Kidney epithelial cell (primary cell): ENCODE measurements around the gene TSNAXIP1. TPM values are rescaled to one million over a fixed set of nuclear protein-coding genes. Genes with fewer than 3 reads are reported as not detected.
A peak's percentile ranks its signal among the peaks of the same experiment; 100 is the strongest.

Experiments
- DNase-seq: peaks from one replicate; pipeline ENCODE4 v3.0.0-alpha.2; 2010; ENCODE audit warnings: low read depth
- H3K27me3 ChIP-seq: 2 replicates; pipeline ENCODE4 v1.6.0; 2011; ENCODE audit warnings: low read length; ENCODE audit not compliant: control insufficient read depth, insufficient read depth
- H3K36me3 ChIP-seq: 2 replicates; pipeline ENCODE4 v1.5.1; 2011; ENCODE audit warnings: low read length; ENCODE audit not compliant: control insufficient read depth, insufficient read depth
- H3K4me3 ChIP-seq: 2 replicates; pipeline ENCODE4 v1.5.1; 2011; ENCODE audit warnings: low read depth, mild to moderate bottlenecking, control low read depth, low read length
- CTCF ChIP-seq: IDR thresholded peaks from 2 replicates; pipeline ENCODE4 v1.5.1; 2011; ENCODE audit warnings: mild to moderate bottlenecking, moderate library complexity, low read length, control low read depth, inconsistent platforms; ENCODE audit not compliant: insufficient read depth, poor library complexity, severe bottlenecking
- total RNA-seq: library from RNA; depleted of rRNA; stranded (reverse); fragments of >200 nt; gene quantifications from 2 replicates; pipeline ENCODE4 v1.2.3, GENCODE V29; 2015

The TSNAXIP1 gene
- total RNA-seq, 1 donor from 2014 or later: 0.63 TPM

GRCh38 chr16:67871256-67871655 lies 64.6 kb downstream of the TSNAXIP1 start:
- DNase-seq: no peak
- H3K4me3 ChIP-seq: no peak overlapping the region
- TF ChIP-seq CTCF: no peak
- H3K27me3 ChIP-seq: no peaks in the 10 kb centered on the region
- H3K36me3 ChIP-seq: peaks cover 2% of the 10 kb centered on the region

DNA sequence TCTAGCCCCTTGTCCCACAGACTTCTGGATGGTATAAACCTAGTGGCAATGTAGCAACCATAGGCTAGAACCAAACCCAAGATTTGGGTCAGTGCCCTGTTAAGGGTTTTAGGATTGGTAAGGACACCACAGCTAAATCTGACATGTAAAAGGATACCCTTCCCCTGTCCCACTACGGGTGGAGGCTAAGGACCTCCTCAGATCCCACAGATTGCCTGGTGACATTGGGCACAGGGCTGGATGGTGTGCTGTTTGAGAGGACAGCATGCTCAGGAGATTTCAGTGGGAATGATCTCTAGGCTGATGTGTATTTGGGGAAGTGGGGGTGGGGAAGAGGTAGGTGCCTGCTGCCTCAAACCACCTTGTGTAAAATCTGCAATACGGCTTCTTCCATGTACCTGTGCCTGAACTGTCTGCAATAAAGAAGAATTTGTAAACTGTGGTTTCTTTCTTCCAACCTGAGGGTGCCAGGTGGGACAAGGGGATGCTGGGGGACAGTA lies 65.5 kb downstream of the TSNAXIP1 start:
- no peak overlapping the region for H3K4me3 ChIP-seq
- no peaks in the 10 kb centered on the region for H3K27me3 ChIP-seq
- H3K36me3 ChIP-seq: peaks cover 2% of the 10 kb centered on the region
- DNase-seq: no peak
- no peak for TF ChIP-seq CTCF

GRCh38 chr16:67872631-67873434 lies 66.1 kb downstream of the TSNAXIP1 start, which contains the start of gene EDC4:
EDC4 (plus strand) TSS chr16:67873052; CDS start chr16:67873262, 210 bp downstream.
- TF ChIP-seq CTCF: no peak
- peak within 1 kb of the TSS; percentile 80 for H3K4me3 ChIP-seq
- DNase-seq: no peak
- peaks cover 4% of the 10 kb centered on the region for H3K36me3 ChIP-seq
- no peaks in the 10 kb centered on the region for H3K27me3 ChIP-seq

GRCh38 chr16:67873435-67874370 lies 67.0 kb downstream of the TSNAXIP1 start:
- no peaks in the 10 kb centered on the region for H3K27me3 ChIP-seq
- H3K36me3 ChIP-seq: peaks cover 4% of the 10 kb centered on the region
- DNase-seq: no peak
- no peak for TF ChIP-seq CTCF
- peak overlapping the region; percentile 80 for H3K4me3 ChIP-seq

DNA sequence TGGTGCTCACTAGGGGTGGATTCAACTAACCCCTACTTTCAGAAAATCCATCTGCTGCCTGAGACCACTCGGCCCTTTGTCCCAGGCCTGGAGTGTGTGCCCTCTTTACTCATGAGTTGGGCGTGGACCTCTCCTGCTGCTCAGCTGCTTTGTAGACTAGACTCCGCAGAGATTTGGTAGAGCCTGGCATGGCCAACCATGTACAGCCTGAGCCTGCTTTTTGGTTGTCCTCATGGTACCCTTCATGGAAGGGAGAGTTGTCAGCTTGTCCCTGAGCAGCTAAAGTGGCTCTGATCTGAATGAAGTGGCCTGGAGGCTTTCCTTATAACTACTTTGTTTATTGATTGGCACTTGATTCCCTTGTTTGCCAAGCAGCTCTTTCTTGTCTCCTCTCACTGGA lies 67.7 kb downstream of the TSNAXIP1 start:
- H3K36me3 ChIP-seq: peaks cover 4% of the 10 kb centered on the region
- H3K4me3 ChIP-seq: no peak overlapping the region
- no peak for DNase-seq
- H3K27me3 ChIP-seq: no peaks in the 10 kb centered on the region
- no peak for TF ChIP-seq CTCF
